ENCODE data around the gene DIDO1. TPM values are rescaled to one million over a fixed set of nuclear protein-coding genes. Genes with fewer than 3 reads are reported as not detected.

DIDO1 gene
- total RNA-seq, 4 donors from 2014 or later: 64.6 to 143 (median 79.2) TPM

GRCh38 chr20:62928246-62928939 is 2.1 kb upstream of the DIDO1 start:
- H3K4me1 ChIP-seq: peaks cover 55% of the 10 kb centered on the region
- DNase-seq (ENCODE audit: low spot score in 2 of 2): no peak
- no peaks in the 10 kb centered on the region for H3K36me3 ChIP-seq
- TF ChIP-seq POLR2A (IDR thresholded peaks at IDR 0.05): no peak
- no peak for TF ChIP-seq EP300 (IDR thresholded peaks at IDR 0.05)
- TF ChIP-seq CTCF (IDR thresholded peaks at IDR 0.05): no peak
- TF ChIP-seq POLR2AphosphoS5 (IDR thresholded peaks at IDR 0.05): no peak
- peak overlapping the region; percentile 65 for H3K4me3 ChIP-seq
- H3K27ac ChIP-seq: peak overlapping the region; percentile 84
- no peaks in the 10 kb centered on the region for H3K27me3 ChIP-seq
- no peaks in the 10 kb centered on the region for H3K9me3 ChIP-seq
- WGBS: 34% methylated on average over 14 of the region's 14 CpGs

GRCh38 chr20:62927128-62927705 is 912 bp upstream of the DIDO1 start:
- no peak for DNase-seq (ENCODE audit: low spot score in 2 of 2)
- Histone ChIP-seq H3K27ac (peak overlapping the region; percentile 98), H3K27me3 (no peaks in the 10 kb centered on the region), H3K4me3 (peak overlapping the region; percentile 82), H3K9me3 (no peaks in the 10 kb centered on the region), H3K4me1 (peaks cover 66% of the 10 kb centered on the region), H3K36me3 (no peaks in the 10 kb centered on the region)
- no peak for TF ChIP-seq POLR2AphosphoS5 (IDR thresholded peaks at IDR 0.05)
- TF ChIP-seq CTCF (IDR thresholded peaks at IDR 0.05): no peak
- TF ChIP-seq EP300 (IDR thresholded peaks at IDR 0.05): no peak
- TF ChIP-seq POLR2A (IDR thresholded peaks at IDR 0.05): no peak
- WGBS: 65% methylated on average over 7 of the region's 12 CpGs

- H3K27me3 ChIP-seq: no peaks in the 10 kb centered on the region
Observed at GRCh38 chr20:62925420-62926228, 681 bp downstream of the DIDO1 start.

GRCh38 chr20:62925076-62925419 is 1.3 kb downstream of the DIDO1 start:
- H3K27me3 ChIP-seq: no peaks in the 10 kb centered on the region
- H3K4me3 ChIP-seq: peak overlapping the region; percentile 82
- WGBS: 2% methylated on average over 4 of the region's 4 CpGs
- peak in 1 of 2 donors; percentile 16 for DNase-seq (ENCODE audit: low spot score in 2 of 2)
- no peak for TF ChIP-seq POLR2A (IDR thresholded peaks at IDR 0.05)
- no peak for TF ChIP-seq EP300 (IDR thresholded peaks at IDR 0.05)
- TF ChIP-seq CTCF (IDR thresholded peaks at IDR 0.05): no peak
- no peak for TF ChIP-seq POLR2AphosphoS5 (IDR thresholded peaks at IDR 0.05)
- H3K27ac ChIP-seq: peak overlapping the region; percentile 98
- no peaks in the 10 kb centered on the region for H3K36me3 ChIP-seq
- H3K9me3 ChIP-seq: no peaks in the 10 kb centered on the region
- H3K4me1 ChIP-seq: peaks cover 86% of the 10 kb centered on the region

More at GRCh38 chr20:62925420-62926228, 681 bp downstream of the DIDO1 start:
- Histone ChIP-seq H3K27ac (peak overlapping the region; percentile 98), H3K36me3 (no peaks in the 10 kb centered on the region), H3K4me1 (peaks cover 82% of the 10 kb centered on the region), H3K4me3 (peak overlapping the region; percentile 82), H3K9me3 (no peaks in the 10 kb centered on the region)
- DNase-seq (ENCODE audit: low spot score in 2 of 2): peak in 1 of 2 donors; percentile 78
- TF ChIP-seq POLR2A (IDR thresholded peaks at IDR 0.05): no peak
- no peak for TF ChIP-seq CTCF (IDR thresholded peaks at IDR 0.05)
- TF ChIP-seq POLR2AphosphoS5 (IDR thresholded peaks at IDR 0.05): no peak
- TF ChIP-seq EP300 (IDR thresholded peaks at IDR 0.05): no peak
- 0% methylated on average over 25 of the region's 63 CpGs for WGBS
